Muscle of back (tissue), 11 donors: ENCODE measurements around the gene SWI5. TPM values are rescaled to one million over a fixed set of nuclear protein-coding genes. Genes with fewer than 3 reads are reported as not detected.
A peak's percentile ranks its signal among the peaks of the same experiment; 100 is the strongest.

Experiments used
- DNase-seq, 3 donors: peaks; one replicate each; pipeline versions ENCODE4 v3.0.0 to v3.0.0-alpha.2; 2013
- polyA plus RNA-seq, 10 donors: library from polyadenylated mRNA; unstranded; fragments of 120-200 nt; gene quantifications; one replicate each; pipeline ENCODE4 v1.2.1, GENCODE V29; 2013; ENCODE audit not compliant: insufficient read length in 10 of 10

Gene SWI5
- polyA plus RNA-seq, 10 donors, result 17.9 to 26.9 (median 23.6) TPM

DNA sequence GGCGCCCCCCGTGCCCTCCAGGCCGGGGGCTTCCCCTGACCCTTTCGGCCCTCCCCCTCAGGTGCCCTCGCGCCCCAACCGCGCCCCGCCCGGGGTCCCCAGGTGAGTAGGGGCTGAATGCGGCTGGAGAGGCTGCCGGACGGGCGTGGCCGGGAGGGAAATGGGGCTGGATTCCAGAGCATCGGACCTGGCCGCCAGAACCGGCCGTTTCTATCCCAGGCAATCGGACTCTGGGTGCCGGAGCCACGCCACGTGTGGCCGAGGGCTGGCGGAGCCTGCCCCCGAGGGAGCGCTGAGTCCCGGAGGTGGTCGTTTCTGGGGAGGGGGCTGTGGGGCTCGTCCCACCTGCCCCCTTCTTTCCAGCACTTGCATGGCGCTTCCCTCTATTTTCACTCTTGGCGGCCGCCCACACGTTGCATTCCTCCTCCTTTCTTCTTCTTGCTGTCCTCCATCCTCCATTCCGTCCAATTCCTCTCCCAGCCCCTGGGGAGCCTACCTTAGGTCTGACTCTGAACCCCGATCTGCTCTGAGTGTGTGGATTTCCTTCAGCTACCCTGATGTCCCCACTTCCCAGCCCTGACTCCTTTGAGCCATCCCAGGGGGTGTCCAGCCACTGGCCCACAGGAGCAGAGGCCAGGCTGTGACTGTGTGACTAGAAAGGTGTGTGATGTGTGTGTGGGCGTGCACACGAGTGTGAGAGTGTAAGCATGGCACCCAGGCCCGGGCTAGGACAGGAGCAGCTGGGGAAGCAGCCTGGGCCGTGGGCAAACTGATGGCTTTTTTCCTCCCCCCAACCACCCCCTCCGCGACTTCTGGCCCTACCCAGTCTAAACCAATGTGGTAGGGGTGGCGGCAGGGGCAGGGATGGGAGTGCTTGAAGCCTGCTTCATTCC is 25.0 kb upstream of the SWI5 start:
- DNase-seq, result no peak

DNA sequence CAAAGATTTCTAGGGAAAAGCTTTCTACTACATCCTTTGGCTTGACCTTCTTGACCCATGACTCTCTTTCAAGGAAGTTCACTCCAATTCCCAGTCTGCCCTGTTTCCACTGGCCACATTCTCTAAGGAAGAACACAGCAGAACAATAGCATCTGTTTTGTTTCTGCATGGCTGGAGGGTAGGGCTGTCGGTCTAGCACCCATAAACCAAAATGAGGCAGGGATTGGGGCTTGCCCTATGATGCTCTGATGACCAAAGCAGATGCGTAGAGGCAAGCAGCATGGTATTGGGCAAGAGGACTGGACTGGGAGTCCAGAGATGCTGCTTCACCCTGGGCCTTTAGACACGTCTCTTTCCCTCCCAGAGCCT is 24.4 kb upstream of the SWI5 start:
- DNase-seq, result no peak

GRCh38 chr9:128252317-128253139 is 23.5 kb upstream of the SWI5 start:
- DNase-seq, result no peak

DNA sequence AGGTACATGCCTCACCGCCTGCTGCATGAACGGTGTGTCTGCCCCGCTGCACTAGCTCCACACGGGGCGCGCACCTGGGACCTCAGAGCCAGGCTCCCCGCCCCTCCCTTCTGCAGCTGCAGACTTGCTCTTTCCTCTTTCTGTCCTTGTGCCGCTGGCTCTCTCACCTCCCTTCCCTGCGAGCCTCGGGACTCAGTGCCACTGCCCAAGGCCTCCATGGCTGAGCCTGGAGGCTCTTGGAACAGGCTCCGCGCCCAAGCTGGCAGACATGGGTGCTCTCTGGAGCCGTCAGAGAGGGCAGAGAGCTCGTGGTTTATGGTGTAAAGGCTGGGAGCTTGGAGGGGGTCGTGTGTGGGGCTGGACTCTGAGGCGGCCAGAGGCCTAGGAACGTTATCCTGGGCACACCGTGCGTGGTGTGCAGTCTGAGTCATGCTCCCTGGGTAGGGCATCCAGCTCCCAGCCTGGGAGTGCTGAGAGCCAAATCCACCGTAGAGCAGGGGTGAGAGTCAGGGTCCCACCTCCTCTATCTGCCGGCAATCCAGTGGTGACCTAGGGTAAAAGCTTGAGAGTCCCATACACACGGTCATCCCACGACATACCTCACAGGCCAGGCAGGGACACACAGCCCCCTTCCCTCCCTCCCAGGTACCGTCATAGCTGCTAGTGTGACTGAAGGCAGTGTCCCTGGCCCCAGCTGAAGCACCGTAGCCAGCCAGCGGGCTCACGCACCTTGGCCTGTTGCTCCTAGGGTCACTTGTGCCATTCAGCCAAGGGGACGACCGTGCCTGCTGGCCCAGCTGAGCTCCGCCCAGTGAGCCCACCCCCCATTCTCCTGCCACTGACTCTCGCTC is 22.7 kb upstream of the SWI5 start:
- no peak for DNase-seq

DNA sequence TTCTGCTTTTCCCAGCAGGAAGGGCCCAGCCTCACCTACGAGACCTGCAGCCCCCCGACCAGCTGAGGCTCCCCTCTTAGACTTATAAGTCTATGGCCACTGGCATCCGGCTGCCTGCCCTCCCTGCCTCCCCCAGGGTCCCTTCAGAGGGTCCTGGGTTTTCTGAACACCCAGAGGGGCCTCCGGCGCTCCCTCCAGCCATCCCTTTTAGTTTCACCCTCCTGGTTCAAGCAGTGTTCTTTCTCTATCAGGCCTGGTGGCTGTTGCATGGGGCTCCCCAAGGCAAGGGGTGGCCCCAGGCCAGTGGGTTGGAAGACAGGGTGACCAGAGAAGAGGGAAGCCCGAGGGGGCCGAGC is 22.1 kb upstream of the SWI5 start:
- no peak for DNase-seq

DNA sequence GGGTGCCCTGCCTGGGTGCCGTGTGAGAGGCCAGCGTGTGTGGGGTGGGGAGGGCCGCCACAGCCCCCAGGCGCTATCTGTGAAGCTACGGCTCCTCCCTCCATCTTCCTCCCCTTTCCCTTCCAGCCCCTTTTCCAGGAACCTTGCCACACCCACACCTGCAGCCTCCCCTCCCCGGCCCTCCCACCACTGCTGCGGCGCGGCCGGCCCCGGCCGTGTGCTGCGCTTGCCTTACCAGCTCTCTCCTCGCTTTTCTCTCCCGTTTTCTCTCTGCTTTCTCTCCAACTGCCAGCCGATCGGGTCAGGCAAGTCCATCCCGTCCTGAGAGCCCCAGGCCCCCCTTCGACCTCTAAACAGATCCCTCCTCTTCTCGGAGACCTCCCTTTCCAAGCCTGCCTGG is 21.7 kb upstream of the SWI5 start:
- DNase-seq, result no peak

DNA sequence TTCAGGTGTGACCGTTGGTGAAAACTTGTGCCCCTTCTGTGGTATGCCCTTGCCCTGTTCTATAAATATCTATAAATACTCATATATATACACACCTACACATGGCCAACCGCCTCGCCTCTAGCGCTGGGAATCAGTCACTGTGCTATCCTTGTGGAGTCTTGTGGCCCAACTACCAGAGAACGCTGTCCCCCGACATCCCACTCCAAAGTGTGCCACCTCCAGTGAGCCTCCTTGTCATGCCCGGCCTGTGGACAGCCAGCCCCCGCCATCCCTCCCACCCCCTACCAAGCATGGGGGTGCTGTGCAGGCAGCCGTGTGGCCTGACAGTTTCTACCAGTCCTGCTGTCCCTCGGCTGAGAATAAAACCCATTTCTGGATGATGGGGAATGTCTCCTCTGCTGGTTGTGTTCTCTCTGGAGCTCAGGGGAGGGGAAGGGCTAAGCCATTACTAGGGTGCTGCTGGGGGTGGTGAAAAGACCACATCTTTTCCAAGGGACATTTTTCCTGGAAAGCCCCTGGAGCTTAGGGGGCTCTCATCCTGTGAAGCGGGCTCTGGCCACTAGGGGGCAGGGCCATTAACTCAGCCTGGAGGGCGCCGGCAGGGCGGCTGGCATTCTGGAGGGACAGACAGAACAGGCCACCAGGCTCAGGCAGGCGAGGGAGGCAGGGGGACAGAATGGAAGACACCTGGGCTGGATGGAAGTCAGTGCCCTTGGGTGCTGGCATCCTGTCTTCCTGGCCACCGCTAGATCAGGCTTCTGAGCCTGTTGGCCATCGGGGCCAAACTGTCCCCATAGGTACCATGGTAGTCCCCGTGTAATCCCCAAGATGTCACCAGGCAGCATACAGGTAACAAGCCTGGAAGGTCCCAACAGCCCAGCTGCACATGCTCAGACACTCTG is 21.0 kb upstream of the SWI5 start:
- peak; percentile 33 to 78 (median 63) for DNase-seq

- DNase-seq, result no peak
Measured at GRCh38 chr9:128257086-128257825, 18.8 kb upstream of the SWI5 start.

- no peak for DNase-seq
Measured at GRCh38 chr9:128257907-128258306, 18.2 kb upstream of the SWI5 start.

DNA sequence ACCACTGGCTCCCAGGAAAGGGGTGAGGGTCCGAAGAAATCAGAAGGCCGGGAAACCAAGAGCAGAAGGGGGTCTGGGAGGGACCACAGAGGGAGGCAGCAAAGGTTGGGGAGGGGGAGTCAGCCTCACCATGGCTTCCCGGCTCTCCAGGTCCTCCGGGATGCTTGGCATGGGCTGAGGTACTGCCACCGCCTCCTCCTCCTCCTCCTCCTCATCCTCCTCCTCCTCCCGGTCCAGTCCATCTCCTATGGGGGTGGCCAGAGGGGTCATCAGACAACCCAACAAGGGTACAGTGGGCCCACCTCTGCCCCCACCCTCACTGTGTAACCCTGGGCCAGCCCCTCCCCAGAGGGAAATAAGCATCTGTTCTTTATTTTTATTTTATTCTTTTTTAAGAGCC is 17.8 kb upstream of the SWI5 start:
- no peak for DNase-seq

GRCh38 chr9:128259156-128259555 is 16.9 kb upstream of the SWI5 start:
- DNase-seq, result no peak

DNA sequence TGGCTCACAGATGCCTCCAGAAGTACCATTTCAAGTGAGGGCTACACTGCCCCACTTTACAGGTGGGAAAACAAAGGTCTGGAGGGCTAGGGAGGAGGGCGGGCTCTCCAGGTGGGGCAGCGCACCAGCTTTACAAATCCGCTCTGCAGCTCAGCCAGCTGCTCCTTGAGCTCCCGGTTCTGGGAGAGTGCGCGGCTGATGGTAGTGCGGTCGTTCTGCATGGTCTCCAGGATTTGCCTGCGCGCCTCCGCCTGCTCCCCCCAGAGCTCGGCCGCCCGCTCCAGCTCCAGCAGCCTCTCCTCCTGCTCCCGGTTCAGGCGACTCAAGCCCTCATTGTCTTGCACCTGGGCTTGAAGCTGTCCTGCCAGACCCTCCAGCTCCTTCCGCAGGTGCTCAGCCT is 15.7 kb upstream of the SWI5 start:
- no peak for DNase-seq

DNA sequence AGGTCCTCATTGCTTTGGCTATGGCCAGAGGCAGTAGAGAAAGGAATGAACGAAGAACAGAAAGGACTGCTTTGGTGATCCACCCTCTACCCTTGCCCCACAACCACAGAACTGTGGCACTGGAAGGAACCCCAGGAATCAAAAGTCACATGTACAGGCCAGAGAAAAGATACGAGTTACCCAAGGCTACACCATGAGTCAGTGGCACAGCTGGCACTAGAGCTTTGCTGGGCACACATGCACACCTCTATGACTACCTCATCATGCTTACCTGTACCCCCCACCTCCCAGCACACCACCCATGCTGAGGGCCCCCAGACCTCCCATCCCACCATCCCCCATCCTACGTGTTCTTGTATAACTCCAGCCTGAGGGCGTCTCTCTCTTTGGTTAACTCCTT is 13.4 kb upstream of the SWI5 start:
- DNase-seq, result no peak

- no peak for DNase-seq
Measured at GRCh38 chr9:128265348-128265847, 10.7 kb upstream of the SWI5 start.

DNA sequence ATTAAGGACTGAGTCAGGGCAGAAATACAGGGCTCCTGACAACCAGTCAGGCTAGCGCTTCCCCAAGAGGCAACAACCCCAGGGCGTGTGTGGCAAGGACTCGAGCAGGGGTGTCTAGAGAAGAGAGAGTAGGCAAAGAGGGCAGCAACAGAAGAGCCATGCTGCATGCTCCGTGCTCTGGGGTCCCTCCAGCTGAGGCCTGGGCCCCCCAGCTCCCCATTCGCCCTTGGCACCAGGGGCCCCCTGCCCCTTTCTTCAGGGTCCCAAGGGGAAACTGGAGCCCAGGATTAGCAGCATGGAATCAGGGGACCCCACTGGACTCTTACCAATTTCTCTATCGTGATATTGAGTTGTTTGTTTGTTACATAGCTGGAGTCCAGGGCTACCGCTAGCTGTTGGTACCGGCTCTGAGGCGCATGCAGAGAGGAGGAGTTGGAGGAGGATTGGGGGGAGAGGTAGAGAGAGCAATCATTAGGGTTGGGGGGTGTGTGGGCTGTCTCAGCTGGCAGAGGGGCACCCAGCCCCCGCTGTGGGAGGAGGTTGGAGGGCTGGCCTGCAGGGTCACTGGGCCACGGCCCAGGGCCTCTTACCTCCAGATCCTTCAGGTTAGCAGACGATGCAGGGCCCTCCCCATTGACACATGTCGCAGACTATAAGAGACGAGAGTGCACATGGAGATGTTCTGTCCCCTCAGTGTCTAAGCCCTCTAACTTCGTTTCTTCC is 9.0 kb upstream of the SWI5 start:
- no peak for DNase-seq

- no peak for DNase-seq
Measured at GRCh38 chr9:128271112-128271511, 5.0 kb upstream of the SWI5 start.

GRCh38 chr9:128271512-128271911 is 4.6 kb upstream of the SWI5 start:
- no peak for DNase-seq

GRCh38 chr9:128274245-128274644 is 1.8 kb upstream of the SWI5 start:
- no peak for DNase-seq

DNA sequence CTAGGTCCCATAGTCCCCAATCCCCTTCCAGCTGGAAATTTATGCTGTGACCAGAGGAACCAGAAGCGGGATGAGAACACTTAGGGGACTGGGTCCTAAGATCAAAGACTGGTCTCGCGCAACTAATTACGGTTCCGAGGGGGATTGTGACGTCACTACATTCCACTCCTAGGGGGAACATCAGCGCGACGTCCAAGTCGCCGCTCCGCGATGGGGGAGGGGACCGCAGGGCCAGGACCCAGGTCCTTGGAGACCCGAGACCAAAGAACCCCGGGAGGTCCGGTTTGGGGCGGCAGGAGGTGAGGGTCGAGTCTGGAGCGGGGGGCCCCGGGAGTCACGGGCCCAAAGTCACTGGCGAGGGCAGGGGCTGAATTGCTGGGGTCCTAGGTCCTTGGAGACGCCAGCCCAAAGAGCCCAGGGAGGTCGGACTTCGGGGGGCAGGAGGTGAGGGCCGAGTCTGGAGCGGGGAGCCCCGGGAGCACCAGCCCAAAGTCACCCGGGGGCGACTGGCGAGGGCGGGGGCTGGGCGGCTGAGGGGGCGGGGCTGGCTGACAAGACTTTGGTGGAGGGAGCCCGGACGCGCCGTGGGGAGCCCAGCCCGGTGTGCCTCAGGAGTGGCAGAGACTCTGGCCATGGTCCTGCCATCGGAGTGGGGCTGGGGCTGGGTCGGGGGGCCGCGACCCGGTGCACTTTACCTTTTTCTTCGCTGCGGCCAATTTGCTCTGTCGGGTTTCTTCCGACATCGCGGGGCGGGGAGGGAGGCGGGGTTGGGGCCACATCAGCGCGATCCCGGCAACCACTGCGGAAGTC is 673 bp upstream of the SWI5 start, which contains the start of gene GOLGA2:
Gene GOLGA2, minus strand, starts transcription at position 810 of the 810 bp plus-strand sequence. Its CDS starts 31 bp downstream, at position 779.
- peak; percentile 23 to 70 (median 55) for DNase-seq
